Raji (cell line): ENCODE results near the gene TSHR.

Experiments used
- POLR2A ChIP-seq: IDR thresholded peaks from 2 replicates; pipeline ENCODE4 v1.6.1; 2011; ENCODE audit warnings: low read depth, low read length, control low read depth; ENCODE audit not compliant: insufficient read depth

TSHR gene

DNA sequence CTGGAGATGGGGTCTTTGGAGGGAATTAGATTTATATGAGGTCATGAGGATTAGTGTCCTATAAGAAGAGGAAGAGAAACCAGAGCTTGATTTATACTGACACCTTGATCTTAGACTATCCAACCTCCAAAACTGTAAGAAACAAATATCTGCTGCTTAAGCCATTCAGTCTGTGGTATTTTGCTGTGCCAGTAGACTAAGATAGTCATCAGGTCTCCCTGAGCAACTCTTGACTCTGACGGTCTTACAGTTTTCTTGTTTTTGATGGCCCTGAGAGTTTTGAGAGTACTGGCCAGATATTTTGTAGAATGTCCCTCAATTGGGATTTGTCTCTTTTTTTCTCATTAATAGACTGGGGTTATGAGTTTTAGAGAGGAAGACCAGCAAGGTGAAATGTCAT is 51.7 kb downstream of the TSHR start:
- no peak for TF ChIP-seq POLR2A

DNA sequence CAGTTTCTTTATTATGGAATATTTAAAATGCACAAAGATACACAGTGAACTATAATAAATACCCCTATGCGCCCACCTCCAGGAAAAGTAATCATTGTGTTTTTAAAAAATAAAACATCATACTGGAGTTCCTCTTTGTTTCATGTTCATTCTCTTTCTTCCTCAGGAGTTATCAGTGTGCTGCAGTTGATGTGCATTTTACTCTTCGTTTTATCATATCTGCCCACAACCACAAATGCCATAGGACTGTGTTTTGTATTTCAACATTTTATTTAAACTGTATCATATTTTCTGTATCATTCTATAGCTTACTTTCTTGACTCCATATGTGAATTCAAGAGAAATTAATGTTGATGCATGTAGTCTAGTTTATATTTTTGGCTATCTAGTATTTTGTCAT is 53.9 kb downstream of the TSHR start:
- TF ChIP-seq POLR2A = no peak

DNA sequence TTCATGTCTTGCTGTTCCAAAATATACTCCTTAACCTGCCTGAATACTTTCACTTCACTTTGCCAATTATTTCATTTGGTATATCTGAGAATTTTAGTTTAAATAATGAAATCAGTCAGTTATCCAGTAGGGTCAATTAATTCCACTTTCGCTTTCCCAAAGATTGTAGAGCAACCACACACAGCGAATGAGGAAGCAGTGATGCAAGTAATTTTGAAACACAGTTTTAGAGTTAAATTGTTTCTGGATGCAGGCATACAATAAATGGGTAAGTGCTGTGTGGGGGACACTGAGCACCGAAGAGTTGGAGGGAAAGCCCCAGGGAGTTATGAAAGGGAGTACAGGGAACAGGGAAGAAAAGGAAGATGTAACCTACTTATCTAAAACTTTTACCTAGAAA is 62.8 kb downstream of the TSHR start:
- no peak for TF ChIP-seq POLR2A

DNA sequence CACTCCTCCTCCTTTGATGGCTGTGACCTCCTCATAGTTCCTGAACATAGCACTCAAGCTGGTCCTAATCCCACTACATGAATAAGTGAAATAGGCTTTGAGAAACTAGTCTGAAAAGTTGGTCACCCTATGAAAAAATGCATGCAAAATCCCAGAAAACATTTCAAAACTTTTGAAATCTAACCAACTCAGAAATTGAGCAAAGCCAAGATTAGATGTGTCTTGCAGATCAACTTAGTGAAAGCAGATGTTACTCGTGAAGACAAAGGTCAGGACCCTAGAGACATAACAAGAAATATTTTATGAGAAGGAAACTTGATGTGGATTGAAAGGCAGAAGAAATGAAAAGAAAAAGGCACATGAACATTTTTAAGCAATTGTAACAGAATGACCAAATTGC is 63.3 kb downstream of the TSHR start:
- TF ChIP-seq POLR2A = no peak

DNA sequence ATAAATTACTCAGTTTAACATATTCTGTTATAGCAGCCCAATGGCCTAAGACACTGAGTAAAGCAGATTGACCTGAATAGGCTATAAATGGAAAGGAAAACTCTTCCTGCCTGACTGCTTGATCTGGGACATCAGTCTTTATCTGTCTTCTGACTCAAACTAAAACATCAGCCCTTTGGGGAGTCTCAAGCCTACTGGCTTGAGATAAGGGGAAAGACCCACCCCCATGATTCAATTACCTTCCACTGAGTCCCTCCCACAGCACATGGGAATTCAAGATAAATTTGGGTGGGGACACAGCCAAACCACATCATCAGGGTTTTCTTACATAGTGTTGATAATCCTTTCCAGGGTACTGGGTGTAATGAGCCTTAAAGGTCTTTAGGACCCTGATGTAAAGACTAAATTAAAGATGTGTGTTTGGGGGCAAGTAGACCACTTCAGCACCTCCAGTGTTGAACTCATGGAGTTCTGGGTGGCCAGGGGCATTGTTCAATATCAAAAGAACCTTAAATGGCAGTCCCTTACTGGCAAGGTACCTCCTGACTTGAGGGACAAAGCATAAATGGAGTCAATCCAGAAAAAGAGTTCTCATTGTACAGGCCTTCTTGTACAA is 67.8 kb downstream of the TSHR start:
- no peak for TF ChIP-seq POLR2A

DNA sequence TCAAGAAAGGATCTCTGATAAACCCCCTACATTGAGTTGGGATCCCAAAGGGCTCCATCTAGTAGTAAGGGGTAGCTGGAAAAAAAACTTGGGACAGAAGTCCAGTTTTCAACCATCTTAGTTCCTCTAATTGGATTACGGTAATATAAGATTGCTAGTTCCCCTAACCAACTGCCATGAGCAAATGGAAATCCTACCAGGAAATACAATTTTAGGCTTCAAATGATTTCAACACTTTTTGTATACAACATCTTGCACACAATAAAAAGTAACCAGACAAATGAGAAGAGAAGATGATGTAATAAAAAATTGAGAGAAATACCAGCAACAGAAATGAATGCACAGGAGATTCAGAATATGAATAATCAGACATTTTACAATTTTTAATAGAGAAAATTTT is 73.0 kb downstream of the TSHR start:
- TF ChIP-seq POLR2A = no peak

DNA sequence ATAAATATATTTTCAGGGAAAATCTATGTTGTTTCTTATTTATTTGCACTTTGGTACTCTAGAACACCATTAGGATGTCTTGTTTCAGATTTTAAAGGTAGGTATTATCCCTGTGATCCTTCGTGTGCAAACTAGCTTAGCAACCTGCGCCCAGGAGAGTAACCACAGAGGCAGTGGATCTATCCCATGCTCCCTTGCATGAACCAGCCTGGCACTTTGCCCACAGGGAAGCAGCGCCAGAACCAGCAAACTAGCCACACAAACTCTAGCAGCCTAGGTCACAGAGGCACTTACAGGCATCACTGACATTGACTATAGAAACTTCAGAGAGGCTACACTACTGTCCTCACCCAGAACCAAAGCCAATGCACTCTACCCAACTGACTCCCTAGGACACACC is 76.1 kb downstream of the TSHR start:
- no peak for TF ChIP-seq POLR2A

DNA sequence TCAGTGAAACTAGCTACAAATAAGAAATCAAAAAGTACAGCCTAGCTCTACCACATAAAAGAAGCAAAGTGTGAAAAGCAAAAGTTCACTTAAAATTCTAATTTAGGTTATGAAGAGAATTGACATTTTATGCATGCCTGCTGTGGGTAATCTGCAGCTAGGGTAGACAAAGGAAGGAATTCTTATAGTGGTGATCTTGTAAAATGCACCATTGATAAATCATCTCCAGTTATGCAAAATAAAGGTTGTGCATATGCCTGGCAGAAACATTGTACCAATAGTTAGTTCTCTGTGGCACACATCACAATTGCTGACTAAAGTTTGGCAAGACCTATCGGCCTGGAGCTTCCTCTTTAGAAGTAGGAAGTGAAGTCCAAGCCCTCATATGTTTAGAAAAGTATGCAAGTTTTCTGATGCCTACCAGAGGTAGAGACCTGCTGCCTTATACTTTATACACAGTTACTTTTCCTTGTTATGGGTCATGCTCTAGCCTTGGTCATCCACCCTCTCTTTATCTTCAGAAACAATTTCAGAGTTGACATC is 78.3 kb downstream of the TSHR start:
- TF ChIP-seq POLR2A = no peak

DNA sequence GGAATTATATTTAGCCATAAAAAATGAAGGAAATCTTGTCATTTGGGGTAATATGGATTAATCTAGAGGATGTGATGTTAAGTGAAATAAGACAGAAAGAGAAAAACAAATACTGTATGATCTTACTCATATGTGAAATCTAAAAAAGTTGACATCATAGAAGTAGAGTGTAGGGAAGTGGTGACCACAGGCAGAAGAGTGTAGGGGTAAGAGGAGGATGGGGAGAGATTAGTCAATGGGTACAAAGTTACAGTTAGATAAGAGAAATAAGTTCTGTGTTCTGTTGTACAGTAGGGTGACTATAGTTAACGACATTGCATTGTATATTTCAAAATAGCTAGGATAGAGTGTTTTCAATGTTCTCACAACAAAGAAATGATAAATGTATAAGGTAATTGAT is 87.0 kb downstream of the TSHR start:
- no peak for TF ChIP-seq POLR2A

DNA sequence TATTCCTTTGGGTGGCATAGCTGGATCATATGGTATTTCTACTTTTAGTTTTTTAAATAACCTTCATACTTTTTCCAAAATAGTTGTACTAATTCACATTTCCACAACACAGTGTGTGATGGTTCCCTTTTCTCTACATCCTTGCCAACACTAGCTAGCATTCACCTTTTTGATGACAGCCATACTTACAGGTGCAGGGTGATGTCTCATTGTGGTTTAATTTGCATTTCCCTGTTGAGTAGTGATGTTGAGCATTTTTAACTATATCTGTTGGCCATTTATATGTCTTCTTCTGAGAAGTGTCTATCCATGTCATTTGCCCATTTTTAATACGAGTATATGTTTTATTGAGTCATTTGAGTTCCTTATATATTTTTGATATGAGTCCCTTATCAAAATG is 96.1 kb downstream of the TSHR start:
- TF ChIP-seq POLR2A = no peak

DNA sequence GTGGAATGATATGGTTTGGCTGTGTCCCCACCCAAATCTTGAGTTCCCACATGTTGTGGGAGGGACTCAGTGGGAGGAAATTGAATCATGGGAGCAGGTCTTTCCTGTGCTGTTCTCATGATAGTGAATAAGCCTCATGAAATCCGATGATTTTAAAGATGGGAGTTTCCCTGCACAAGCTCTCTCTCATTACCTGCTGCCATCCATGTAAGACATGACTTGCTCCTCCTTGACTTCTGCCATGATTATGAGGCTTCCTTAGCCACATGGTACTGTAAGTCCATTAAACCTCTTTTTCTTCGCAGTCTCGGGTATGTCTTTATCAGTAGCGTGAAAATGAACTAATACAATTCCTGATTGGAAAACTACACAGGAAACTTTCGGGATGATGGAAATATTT is 100.5 kb downstream of the TSHR start:
- no peak for TF ChIP-seq POLR2A

DNA sequence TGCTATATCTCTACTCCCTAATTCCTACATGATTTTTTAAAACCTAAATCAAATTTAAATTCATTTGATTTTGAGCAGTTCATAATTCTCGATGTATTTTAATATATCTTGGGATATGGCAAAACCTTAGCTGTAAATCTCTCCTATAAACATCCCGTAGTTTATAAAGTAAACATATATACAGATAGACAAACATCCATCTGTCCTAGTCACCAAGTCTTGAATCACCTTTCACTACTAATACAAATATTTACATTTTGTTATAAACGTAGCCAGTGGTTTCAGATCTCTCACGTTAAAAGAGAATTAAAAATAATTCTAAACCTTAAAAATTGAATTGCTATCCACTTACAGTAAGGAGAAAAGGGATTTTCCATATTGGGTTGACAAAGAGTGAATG is 107.0 kb downstream of the TSHR start:
- TF ChIP-seq POLR2A = no peak

DNA sequence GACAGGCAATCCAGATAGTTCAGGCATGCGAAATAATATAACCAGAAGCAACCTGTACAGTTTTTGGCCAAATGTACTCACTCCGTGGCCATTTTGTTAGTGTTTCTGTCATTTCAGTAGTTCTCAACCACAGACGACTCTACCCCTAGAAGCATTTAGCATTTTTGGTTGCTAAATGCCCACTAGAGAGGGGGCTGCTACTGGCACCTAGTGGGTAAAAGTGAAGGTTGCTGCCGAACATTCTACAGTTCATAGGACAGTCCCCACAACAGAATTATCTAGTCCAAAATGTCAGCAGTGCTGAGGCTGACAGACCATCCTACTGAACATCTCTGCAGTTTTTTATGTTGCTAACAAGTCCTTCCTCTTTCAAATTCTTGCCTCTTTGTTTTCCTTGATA is 107.4 kb downstream of the TSHR start:
- TF ChIP-seq POLR2A = no peak

DNA sequence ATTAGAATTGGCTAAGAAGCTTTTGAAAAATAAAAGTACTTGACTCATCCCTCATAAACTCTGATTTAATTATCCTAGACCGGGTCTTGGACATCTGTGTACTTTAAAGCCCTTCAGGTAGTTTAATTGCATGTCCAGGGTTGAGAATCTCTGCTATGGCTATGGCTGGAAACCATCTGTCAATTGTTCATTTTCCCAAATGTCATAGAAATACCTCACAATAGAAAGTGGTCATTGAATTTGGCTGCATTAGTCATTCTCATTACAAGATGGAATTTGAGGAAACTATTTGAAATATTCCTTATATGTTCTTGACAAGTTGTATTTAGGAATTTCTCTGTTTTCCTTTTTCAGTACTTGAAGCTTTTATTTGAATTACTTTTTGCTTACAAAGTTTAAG is 111.3 kb downstream of the TSHR start:
- TF ChIP-seq POLR2A = no peak

DNA sequence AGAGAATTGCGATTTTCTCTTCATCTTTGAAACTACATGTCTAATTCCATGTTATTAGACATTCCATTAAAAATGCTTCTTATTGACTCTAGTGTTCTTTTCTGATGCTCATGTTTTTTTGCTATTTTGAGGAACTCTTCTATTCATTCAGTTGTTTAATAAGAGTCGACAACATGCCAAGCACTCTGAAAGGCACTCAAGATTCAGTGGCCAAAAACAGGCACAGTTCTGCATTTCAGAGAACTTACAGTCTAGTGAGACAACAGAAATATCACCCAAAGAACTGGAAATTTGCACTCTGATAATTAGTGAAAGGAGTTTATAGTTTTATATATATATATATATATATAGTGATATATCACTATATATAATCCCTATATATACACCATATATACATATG is 111.7 kb downstream of the TSHR start:
- no peak for TF ChIP-seq POLR2A

DNA sequence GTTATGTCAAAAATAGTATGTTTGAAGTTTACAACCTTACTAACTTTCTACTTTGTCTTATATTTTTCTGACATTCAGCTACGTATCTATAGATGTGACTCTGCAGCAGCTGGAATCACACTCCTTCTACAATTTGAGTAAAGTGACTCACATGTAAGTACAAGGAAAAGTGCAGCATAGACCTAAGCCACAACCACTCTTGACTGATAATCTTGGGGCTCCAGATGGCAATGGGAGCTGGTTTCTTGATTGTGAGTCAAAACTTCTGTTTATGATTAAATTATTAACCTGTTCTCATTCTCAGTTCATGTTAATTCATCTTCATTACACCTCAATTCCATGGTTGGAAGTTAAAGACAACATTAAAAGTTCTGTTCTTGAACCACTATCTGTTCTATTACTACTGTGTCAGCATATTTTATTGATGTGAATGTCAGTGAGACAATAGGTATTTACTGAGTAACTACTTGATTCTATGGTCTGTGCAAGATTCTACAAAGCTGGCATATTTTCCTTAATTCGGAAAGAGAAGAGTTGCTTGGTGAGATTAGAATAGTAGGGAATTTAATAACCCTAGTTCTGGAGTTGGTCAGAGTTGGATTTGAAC is 112.9 kb downstream of the TSHR start:
- TF ChIP-seq POLR2A = no peak

DNA sequence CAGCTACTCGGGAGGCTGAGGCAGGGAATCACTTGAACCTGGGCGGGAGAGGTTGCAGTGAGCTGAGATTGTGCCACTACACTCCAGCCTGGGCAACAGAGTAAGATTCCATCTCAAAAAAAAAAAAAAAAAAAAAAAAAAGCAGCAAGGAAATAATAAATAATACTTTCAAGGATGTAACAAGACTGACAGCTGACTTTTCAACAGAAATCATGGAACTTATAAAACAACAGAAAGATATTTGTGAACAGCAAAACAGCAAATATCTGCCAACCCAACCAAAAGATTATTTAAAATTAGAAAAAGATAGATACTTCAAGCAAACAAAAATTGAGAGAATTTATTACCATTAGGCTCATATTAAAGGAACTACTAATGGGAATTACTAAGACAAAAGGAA is 115.1 kb downstream of the TSHR start:
- no peak for TF ChIP-seq POLR2A
